ENCODE results near the gene DLGAP1. TPM values are rescaled to one million over a fixed set of nuclear protein-coding genes. Genes with fewer than 3 reads are reported as not detected.

Gene DLGAP1
- total RNA-seq, 1 experiment from 2014 or later, result 0.07 TPM

DNA sequence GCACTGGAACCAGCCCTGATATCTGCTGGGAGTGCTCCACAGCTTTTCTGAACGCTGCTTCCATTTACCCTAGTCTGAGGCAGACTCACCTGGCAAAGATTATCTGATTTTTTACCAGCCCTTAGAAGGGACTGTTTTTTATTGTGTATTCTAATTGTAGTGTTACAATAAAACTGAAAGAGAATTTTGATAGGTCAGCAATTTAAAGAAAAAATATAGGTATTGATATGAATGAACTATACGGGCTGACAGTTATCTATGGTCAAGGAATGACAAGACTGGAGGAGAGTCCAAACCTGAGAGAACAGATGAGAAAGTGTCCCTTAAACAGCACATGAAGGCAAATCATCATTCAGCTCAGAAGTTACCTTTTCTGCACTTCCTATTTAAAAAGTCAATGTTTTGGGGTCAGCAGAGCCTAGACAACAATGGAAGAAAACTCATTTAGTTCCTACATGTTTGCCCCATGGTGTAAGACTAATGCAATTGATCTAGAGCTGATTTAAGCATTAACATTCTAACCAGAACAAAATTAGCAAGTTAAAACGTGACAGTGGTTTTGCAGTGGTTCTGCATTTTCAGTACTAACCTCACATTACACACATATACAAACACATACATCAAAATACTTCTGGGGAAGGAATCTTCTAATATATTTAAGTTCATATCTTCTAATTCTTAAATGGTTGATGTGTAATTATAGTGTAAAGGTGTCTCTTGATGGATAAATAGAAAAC is 504.3 kb downstream of the DLGAP1 start:
- Histone ChIP-seq H3K4me1 (no peaks in the 10 kb centered on the region), H3K27me3 (replicated peaks; ENCODE audit: control insufficient read depth, insufficient read depth, low read length) (no peaks in the 10 kb centered on the region), H3K9me3 (no peaks in the 10 kb centered on the region), H3K4me3 (ENCODE audit: low read depth, low read length) (no peak overlapping the region), H3K36me3 (ENCODE audit: control insufficient read depth, insufficient read depth, low read length) (no peaks in the 10 kb centered on the region)
- no peaks in the 10 kb centered on the region for H3K27me3 Mint-ChIP-seq (ENCODE audit: insufficient read depth, unreplicated experiment)
- ChIA-PET CTCF (no interaction called here), POLR2A (no interaction called here)
- intact Hi-C loops (cut with micrococcal nuclease; ENCODE audit: unreplicated experiment), result no loop called here
- no peaks in the 10 kb centered on the region for H3K9me3 Mint-ChIP-seq (ENCODE audit: unreplicated experiment)
- TF ChIP-seq, protein P1, sequence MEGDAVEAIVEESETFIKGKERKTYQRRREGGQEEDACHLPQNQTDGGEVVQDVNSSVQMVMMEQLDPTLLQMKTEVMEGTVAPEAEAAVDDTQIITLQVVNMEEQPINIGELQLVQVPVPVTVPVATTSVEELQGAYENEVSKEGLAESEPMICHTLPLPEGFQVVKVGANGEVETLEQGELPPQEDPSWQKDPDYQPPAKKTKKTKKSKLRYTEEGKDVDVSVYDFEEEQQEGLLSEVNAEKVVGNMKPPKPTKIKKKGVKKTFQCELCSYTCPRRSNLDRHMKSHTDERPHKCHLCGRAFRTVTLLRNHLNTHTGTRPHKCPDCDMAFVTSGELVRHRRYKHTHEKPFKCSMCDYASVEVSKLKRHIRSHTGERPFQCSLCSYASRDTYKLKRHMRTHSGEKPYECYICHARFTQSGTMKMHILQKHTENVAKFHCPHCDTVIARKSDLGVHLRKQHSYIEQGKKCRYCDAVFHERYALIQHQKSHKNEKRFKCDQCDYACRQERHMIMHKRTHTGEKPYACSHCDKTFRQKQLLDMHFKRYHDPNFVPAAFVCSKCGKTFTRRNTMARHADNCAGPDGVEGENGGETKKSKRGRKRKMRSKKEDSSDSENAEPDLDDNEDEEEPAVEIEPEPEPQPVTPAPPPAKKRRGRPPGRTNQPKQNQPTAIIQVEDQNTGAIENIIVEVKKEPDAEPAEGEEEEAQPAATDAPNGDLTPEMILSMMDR (IDR thresholded peaks at IDR 0.05; ENCODE audit: insufficient read depth in 1 of 2, low read depth in 1 of 2, low read length in 1 of 2, severe bottlenecking in 1 of 2, unreplicated experiment in 1 of 2), result no peak
- no peak overlapping the region for H3K4me3 Mint-ChIP-seq (ENCODE audit: unreplicated experiment)
- no peaks in the 10 kb centered on the region for H3K4me1 Mint-ChIP-seq (ENCODE audit: low read depth, unreplicated experiment)
- no peak overlapping the region for H3K27ac Mint-ChIP-seq (ENCODE audit: unreplicated experiment)
- no peaks in the 10 kb centered on the region for H3K36me3 Mint-ChIP-seq (ENCODE audit: insufficient read depth, unreplicated experiment)
- no TSS peak for BruUV-seq (replicated peaks)
- DNase-seq, result no peak

DNA sequence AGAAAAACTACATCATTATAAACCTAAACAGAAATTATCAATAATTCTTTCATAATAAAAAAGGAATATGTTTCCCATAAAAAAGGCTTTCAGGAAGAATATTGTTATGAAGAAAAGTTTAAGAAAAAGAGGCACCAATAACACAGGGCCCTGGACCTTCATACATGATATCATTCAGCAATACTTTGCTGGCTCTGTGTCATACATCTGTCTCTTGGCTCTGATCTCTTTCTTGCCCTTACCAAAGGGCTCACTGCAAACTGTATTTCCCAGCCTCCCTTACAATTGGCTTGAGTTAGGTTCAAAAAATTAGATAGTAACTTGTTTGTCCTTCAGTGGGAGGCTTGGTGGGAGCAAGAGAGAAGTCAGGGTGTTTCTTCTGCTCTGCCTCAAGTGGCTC is 506.1 kb downstream of the DLGAP1 start:
- Histone ChIP-seq H3K27me3 (replicated peaks; ENCODE audit: control insufficient read depth, insufficient read depth, low read length) (no peaks in the 10 kb centered on the region), H3K4me3 (ENCODE audit: low read depth, low read length) (no peak overlapping the region), H3K9me3 (no peaks in the 10 kb centered on the region), H3K4me1 (no peaks in the 10 kb centered on the region), H3K36me3 (ENCODE audit: control insufficient read depth, insufficient read depth, low read length) (no peaks in the 10 kb centered on the region)
- H3K36me3 Mint-ChIP-seq (ENCODE audit: insufficient read depth, unreplicated experiment), result no peaks in the 10 kb centered on the region
- intact Hi-C loops (cut with micrococcal nuclease; ENCODE audit: unreplicated experiment), result loop anchor here (10.0 kb wide), 1 partner anchor 64 kb away; no protein-coding TSS in a partner anchor
- no TSS peak for BruUV-seq (replicated peaks)
- no peak overlapping the region for H3K4me3 Mint-ChIP-seq (ENCODE audit: unreplicated experiment)
- ChIA-PET POLR2A (no interaction called here), CTCF (no interaction called here)
- H3K9me3 Mint-ChIP-seq (ENCODE audit: unreplicated experiment), result no peaks in the 10 kb centered on the region
- no peak overlapping the region for H3K27ac Mint-ChIP-seq (ENCODE audit: unreplicated experiment)
- H3K27me3 Mint-ChIP-seq (ENCODE audit: insufficient read depth, unreplicated experiment), result no peaks in the 10 kb centered on the region
- H3K4me1 Mint-ChIP-seq (ENCODE audit: low read depth, unreplicated experiment), result no peaks in the 10 kb centered on the region
- DNase-seq, result no peak
- TF ChIP-seq, protein P1 (IDR thresholded peaks at IDR 0.05; ENCODE audit: insufficient read depth in 1 of 2, low read depth in 1 of 2, low read length in 1 of 2, severe bottlenecking in 1 of 2, unreplicated experiment in 1 of 2), result no peak

DNA sequence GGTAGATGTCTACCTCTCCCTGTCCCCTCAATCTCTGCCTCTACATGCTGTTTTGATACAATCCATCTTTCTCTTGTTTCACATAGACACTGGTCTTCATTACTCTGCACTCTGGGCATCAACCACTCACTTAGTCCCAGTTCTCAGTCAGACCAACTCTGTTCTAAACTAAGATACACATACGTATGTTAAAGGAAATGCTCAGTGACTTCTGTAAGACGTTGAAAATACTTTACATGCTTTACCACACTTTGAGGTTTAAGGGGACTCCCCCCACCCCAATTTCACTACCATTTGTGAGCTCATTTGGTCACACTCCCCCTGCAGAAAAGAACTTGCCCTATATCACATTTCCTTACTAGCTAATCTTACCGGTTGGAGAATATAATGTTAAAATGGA is 507.7 kb downstream of the DLGAP1 start:
- Histone ChIP-seq H3K36me3 (ENCODE audit: control insufficient read depth, insufficient read depth, low read length) (no peaks in the 10 kb centered on the region), H3K9me3 (no peaks in the 10 kb centered on the region), H3K27me3 (replicated peaks; ENCODE audit: control insufficient read depth, insufficient read depth, low read length) (no peaks in the 10 kb centered on the region), H3K4me3 (ENCODE audit: low read depth, low read length) (no peak overlapping the region), H3K4me1 (no peaks in the 10 kb centered on the region)
- ChIA-PET CTCF (no interaction called here), POLR2A (no interaction called here)
- DNase-seq, result no peak
- H3K27ac Mint-ChIP-seq (ENCODE audit: unreplicated experiment), result no peak overlapping the region
- H3K36me3 Mint-ChIP-seq (ENCODE audit: insufficient read depth, unreplicated experiment), result no peaks in the 10 kb centered on the region
- no TSS peak for BruUV-seq (replicated peaks)
- intact Hi-C loops (cut with micrococcal nuclease; ENCODE audit: unreplicated experiment), result loop anchor here (10.0 kb wide), 1 partner anchor 63 kb away; no protein-coding TSS in a partner anchor
- no peaks in the 10 kb centered on the region for H3K9me3 Mint-ChIP-seq (ENCODE audit: unreplicated experiment)
- TF ChIP-seq, protein P1 (IDR thresholded peaks at IDR 0.05; ENCODE audit: insufficient read depth in 1 of 2, low read depth in 1 of 2, low read length in 1 of 2, severe bottlenecking in 1 of 2, unreplicated experiment in 1 of 2), result no peak
- no peaks in the 10 kb centered on the region for H3K4me1 Mint-ChIP-seq (ENCODE audit: low read depth, unreplicated experiment)
- no peaks in the 10 kb centered on the region for H3K27me3 Mint-ChIP-seq (ENCODE audit: insufficient read depth, unreplicated experiment)
- H3K4me3 Mint-ChIP-seq (ENCODE audit: unreplicated experiment), result no peak overlapping the region

Data from Caco-2 (cell line).